SK-MEL-5 (cell line): ENCODE measurements around the gene EID2. TPM values are rescaled to one million over a fixed set of nuclear protein-coding genes. Genes with fewer than 3 reads are reported as not detected.

ENCODE experiments used
- DNase-seq: peaks from one replicate; pipeline ENCODE4 v3.0.0-alpha.2; 2016; ENCODE audit warnings: low read depth, low spot score
- in situ Hi-C: cut with HindIII; loops from 2 replicates; pipeline ENCODE4 v1.10.0; 2016; ENCODE audit warnings: low sequenced_read_pairs, high pct_unique_total_duplicates, low pct_unique_long_range_greater_than_20kb
- polyA plus RNA-seq, 2 experiments: library from polyadenylated mRNA; depleted of rRNA; stranded (reverse); fragments of >200 nt; gene quantifications; 2 replicates each; pipeline ENCODE4 v1.2.3, GENCODE V29; 2015
- total RNA-seq: library from RNA; depleted of rRNA; stranded (reverse); fragments of >200 nt; shearing (Covaris generic); gene quantifications from 2 replicates; pipeline ENCODE4 v1.2.3, GENCODE V29; 2014; rRNA removed

The EID2 gene, protein sequence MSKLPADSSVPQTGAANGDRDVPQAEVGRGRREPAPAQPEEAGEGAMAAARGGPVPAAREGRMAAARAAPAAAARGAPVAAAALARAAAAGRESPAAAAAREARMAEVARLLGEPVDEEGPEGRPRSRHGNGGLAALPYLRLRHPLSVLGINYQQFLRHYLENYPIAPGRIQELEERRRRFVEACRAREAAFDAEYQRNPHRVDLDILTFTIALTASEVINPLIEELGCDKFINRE
- 16.7 and 20.7 TPM in 2 replicates for total RNA-seq
- polyA plus RNA-seq (2015; cell fraction: cytosol; rRNA removed), result 18.9 and 20.7 TPM in 2 replicates
- 11.9 and 15.8 TPM in 2 replicates for polyA plus RNA-seq (2015; cell fraction: nucleus; rRNA removed)

DNA sequence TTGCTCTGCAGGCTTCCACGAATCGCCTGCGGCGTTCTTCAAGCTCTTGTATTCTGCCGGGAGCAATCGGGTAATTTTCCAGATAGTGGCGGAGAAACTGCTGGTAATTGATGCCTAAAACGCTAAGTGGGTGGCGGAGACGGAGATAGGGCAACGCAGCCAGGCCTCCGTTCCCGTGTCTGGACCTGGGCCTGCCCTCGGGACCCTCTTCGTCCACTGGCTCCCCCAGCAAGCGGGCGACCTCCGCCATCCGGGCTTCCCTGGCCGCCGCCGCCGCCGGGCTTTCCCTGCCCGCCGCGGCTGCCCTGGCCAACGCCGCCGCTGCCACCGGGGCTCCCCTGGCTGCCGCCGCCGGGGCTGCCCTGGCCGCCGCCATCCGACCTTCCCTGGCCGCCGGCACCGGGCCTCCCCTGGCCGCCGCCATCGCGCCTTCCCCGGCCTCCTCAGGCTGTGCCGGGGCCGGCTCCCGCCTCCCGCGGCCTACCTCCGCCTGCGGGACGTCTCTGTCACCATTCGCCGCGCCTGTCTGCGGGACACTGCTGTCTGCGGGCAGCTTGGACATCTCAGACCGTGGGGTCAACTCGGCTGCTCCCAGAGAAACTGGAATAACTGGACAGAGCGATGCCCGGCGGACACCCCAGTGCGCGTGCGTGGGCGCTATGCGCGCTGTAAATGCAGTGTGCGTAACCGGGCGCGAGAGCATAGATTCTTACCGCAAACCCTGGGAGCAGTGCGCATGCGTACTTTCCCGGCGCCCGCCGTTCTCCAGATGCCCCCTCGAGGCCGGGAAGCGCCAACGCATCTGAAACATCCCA, at the start of gene EID2:
Gene EID2 (minus strand): TSS at position 644 of the 815 bp plus-strand sequence. CDS start 82 bp downstream, at position 562.
- in situ Hi-C loops, result no loop called here
- peak; percentile 89 for DNase-seq

DNA sequence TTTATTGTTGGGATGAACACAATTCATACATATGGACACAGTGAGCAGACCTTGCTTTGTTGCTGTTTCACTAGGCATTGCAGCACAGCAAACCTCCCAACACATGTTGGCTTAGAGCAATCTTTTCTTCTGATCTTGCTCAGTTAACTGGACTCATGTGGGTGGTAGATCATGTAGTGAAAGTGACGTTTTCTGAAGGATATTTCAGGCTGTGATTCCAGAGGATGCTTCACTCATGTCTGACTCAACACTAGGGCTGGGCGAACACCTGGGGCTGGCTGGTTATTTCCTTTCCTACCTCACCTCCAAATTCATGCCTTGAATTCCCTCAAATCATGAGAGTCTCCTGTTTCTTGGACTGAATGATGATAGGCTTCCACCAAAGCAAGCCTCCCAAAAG, 48.1 kb upstream of the EID2 start:
- no peak for DNase-seq
- in situ Hi-C loops, result no loop called here

DNA sequence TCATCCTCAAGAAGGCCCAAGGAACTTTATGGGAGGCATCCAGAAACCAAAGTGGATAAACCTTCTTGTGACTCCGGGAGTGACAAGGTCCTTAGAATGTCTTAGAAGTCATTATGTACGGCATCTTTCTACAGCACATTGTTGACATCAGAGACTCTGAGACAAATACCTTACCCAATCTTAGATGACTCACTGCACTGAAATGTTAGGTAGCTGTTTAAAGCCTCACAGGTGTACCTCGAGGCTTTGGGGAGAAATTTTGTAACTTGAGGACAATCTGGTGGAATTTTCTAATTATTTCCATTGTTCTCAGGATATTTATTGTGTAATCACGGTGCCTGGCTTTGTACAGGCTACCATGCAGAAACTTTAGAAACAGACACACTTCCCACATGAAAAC, 47.5 kb upstream of the EID2 start:
- DNase-seq, result no peak

DNA sequence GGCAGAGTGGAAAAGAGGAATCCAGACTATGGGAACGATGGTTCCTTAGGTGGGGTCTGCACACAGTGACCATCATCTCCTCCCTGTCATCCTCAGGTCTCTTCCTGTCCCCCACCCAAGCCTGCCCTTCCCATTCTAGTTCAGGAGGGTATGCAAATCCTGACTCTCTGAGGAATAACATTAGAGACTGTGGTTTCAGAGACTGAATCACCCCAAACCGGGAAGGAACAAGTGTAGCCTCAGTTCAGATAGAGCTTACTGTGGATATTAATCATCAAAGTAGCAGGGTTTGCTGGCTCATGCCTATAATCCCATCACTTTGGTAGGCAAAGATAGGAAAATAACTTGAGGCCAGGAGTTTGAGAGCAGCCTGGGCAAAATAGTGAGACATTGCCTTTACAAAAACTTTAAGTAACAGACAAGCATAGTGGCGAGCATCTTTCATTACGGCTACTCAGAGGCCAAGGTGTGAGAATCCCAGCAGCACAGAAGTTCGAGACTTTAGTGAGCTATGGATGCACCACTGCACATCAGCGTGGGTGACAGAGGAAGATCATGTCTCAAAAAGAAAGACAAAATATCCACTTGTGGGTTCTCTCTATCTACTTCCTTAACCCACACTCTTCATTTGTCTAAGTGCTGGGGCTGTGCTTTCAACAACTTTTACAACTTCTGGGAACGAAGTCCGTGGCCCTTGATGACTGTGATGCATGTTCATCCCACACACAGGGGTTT, 43.1 kb upstream of the EID2 start:
- DNase-seq, result no peak
- in situ Hi-C loops, result no loop called here

More for the DNA sequence above, 47.5 kb upstream of the EID2 start:
- in situ Hi-C loops, result no loop called here

DNA sequence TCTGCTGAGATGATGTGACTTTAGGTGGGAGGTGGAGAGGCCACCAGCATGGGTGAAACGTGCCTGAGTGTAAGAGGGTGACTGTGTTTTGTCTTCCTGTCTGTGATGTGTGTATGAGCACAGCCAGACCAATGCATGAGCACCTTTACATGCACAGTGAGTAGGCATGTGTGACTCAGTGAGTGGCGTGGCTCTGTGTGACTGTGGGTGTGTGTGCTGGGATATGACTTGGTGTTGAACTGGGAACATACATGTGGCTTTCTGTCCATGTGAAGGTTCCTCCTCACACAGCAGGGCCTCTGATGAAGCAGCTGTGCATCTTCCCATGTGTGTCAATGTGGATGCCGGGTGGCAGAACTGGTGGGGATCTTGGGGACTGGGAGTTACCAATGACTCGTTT, 42.5 kb upstream of the EID2 start:
- in situ Hi-C loops, result no loop called here
- DNase-seq, result no peak

DNA sequence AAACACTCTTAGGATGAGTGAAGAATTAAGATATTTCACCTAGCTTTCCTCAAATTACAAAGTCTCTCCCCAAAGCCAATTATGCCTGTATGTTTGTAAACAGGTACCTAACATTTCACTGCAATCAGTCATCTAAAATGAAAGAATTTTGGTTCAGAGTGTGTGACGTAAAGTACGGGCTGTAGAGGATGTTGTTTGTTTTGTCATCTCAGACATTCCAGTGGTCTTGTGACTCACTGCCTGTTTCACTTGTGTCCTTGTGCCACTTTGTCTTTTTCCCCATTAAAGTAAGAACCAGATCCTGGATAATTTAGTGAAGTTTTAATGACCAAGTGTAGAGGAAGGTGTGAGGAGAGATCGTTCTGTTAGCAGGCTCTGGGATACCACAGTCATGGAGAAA, 28.6 kb upstream of the EID2 start:
- DNase-seq, result no peak
- in situ Hi-C loops, result no loop called here

DNA sequence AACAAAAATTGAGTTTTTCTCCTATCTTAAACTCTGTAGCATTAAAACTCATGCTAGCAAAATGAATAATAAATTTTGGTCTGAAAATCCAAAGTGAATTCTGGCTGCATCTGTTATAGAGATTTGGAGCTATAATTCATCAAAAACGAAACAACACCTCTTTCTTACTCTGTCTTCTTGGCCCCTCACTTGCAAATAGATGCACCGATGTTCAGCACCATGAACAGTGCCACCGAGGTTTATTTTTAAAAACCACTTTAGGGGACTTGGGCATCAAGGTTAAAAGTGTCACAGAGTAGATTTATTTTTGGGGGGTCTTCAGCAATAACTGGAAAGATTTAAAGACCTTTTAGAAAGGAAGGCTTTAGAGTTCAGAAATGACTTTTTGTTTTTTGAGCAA, 26.1 kb upstream of the EID2 start:
- no peak for DNase-seq
- in situ Hi-C loops, result no loop called here

DNA sequence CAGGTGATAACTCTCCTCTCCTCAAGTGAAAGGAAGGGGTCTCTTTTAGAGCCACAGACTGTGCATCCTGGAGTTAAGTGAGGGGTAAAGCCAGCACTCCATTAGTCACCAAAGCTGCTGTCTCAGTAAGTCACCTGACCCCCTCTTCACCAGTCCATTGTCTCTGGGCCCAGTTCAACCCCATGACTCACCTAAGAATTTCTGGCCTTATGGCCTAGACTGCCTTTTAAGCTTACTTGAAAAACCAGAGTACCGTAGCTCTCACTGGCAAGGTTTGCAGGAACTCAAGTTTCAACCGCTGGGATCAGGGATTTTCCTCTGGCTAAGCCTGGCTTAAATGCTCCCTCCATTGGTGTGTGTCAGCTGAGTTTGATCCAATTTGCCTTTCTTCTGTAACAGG, 23.4 kb upstream of the EID2 start:
- in situ Hi-C loops, result no loop called here
- no peak for DNase-seq

DNA sequence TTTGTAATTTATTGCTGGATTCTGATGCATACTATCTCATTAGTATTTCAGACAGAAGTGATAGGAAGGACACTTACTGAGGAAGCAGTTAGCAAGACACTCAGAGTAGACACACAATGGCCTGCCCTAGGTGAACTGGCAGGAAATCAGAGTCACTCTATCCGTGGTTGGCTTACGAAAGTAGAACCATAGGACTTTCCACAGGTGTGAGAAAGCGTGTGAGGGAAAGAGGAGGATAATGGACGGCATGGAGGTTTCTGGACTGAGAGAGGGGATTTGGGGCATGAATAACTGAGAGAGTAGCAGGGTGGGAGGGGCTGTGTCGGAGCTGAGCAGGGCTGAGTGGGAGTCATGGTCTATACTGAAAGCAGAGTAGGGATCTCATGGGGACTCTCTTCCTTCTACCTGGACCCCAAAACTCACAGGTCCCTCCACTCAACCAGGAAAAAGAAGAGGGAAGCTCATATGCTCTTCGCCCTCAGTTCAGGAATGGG, 18.7 kb upstream of the EID2 start:
- DNase-seq, result no peak
- in situ Hi-C loops, result no loop called here

DNA sequence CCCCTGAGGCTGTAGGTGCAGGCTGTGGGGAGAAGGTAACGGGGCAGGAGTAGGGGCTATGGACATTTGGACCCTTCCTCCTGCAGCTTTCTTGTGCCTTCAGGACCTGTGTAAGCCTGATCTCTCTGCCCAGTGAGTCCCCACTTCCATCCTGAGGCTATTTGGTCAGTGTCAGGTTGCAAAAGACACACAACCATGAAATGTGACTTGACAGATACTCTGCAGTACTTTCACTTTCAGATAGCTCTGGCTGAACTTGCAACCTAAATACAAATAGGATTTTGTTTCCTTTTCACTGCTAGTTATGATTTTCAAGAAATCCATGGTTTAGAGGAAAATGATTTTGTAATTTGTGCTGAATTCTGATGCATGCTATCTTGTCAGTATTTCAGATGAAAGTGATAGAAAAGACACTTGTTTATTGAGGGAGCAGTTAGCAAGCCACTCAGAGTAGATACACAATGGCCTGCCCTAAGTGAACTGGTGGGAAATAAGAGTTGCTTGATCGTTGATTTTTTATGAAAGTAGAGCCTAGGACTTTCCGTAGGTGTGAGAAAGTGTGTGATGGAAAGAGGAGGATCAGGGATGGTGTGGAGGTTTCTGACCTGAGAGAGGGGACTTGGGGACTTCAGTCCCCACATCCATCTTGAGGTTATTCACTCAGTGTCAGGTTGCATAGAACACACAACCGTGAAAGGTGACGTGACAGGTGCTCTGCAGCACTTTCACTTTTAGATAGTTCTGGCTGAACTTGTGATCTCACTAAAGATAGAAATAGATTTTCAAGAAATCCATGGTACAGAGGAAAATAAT, 18.1 kb upstream of the EID2 start:
- in situ Hi-C loops, result no loop called here
- DNase-seq, result peak; percentile 20

DNA sequence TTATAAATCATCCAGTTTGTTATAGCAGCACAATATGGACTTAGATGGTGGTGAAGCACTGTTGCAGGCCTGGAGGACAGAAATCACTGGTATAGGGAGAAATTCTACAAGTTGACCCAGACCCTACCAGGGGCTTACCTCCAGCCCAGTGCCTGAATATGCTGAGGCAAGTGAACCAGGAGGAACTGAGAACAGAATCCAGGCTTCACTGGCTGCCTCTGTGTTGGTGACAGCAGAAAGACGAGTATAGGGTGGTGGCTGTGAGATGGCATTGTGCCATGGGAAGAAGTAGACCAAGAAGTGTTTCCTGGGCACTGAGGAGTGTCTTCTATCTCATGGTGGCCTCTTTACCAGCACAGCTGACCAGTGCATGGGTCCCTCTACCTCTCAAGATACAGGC, 15.9 kb upstream of the EID2 start:
- no peak for DNase-seq
- in situ Hi-C loops, result no loop called here

DNA sequence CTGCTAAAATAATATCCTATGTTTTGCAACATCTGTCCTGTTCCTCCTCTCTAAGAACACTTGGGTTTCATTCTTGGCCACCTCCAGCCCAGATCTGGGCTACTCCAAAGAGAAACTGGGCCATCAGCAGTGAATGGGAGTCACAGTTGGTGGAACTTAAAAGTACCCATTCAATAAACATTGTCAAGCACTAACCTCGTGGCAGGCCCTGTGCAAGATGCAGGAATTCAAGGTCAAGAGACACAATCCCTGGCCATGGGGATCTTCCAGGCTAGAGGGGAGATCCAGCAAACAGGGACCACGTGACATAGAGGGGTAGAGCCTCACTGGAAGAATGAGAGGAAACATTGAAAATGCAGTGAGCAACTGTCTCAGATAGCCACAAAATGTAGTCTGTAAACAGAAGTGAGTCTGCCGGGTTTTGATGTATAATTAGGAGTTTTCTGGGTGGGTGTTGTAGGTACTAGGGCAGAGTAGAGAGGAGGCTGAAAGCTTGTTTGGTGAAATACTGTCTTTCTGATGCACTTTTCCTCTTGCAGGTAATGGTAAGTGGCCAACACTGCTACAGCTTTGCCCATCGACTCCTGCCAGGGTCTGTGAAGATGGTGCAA, 14.8 kb upstream of the EID2 start:
- in situ Hi-C loops, result no loop called here

DNA sequence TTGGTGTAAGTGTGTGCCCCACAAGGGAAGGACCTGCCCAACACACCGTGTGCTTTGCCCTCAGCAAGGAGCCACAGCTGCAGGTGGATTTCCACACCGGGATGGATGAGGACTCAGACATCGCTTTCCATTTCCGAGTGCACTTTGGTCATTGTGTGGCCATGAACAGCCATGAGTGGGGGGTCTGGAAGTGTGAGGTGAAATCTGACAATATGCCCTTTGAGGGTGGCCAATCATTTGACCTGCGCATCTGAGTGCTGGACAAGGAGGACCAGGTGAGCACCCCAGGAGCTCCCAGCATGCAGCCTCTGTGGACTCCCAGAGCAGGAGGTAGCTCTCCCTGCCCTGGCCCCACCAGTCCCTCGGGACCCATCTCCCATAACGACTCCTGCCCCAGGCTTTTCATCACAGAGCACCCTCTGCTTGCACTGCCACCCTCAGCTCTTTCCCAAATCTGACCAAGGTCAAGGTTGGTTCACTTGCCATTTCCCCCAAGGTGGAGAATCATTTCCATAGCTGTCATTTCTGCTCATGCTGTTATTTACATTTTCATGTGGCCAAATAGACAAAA, 13.2 kb upstream of the EID2 start:
- no peak for DNase-seq
- in situ Hi-C loops, result no loop called here

More for the DNA sequence above, 14.8 kb upstream of the EID2 start:
- DNase-seq, result no peak

DNA sequence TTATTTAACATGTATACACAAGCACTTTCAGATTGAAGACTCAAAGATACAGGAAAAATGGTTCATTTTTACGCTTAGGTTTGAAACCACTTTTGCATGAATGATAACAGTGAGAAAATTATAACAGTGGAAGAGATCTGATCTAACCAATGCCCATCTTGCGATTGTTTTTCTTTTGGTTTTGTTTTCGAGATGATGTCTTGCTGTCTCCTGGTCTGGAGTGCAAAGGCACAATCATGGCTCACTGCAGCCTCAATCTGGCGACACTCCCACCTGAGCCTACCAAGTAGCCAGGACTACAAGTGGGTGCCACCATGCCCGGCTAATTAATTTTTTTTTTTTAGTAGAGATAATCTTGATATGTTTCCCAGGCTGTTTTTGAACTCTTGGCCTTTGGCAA, 10.2 kb upstream of the EID2 start:
- in situ Hi-C loops, result no loop called here
- DNase-seq, result no peak

DNA sequence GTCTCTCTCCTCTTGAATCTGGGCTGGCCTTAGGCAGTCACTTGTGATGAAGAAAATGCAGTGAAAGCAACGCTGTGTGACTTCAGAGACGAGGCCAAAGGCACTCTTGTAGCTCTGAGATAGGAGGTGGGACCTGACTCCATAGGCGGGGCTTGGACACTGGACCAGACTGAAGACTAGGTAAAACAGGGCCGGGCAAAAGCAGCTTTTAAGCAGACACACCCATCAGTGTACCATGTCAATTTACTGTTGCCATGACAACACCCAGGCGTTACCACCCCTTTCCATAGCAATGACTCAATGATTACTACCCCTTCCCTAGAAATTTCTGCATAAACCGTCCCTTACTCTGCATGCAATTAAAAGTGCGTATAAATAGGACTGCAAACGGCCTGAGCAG, 6.6 kb upstream of the EID2 start:
- peak; percentile 22 for DNase-seq
- in situ Hi-C loops, result no loop called here

DNA sequence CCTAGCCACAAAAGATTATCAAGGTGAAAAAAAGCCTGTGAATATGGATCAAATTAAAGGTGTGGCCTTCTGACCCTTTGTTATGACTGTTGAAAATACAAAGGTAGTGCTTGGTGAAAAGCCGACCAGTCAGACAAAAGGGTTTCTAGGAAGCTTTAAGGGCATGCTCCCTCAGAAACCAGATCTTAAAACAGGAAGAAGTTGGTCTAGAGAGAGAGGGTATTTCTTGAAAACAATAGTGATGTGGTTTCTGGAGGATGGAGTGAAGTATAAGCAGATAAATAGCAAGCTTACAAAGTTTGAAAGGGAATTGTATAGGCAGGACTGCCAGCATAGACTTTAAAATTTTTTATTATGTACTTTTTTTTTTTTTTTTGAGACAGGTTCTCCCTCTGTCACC, 5.0 kb upstream of the EID2 start:
- in situ Hi-C loops, result no loop called here
- DNase-seq, result no peak
